A549 (cell line): Measurements from ENCODE around the gene DHRS12. TPM values are rescaled to one million over a fixed set of nuclear protein-coding genes. Genes with fewer than 3 reads are reported as not detected.

ENCODE experiments used
- ATAC-seq, 2 experiments: fragments of 200-7000 bp in 1 of 2; fragments of >200 bp in 1 of 2; cut with Nextera tagmentation in 1 of 2; cut with Tn5 transposase in 1 of 2; 3 replicates each; pipeline versions ENCODE4 v1.8.0 to v1.9.1; 2018 to 2020; ENCODE audit warnings: mild to moderate bottlenecking in 1 of 2, moderate library complexity in 1 of 2
- CTCF ChIA-PET: fragments of 300-600 bp; sonication (Branson Sonifier 250); formaldehyde crosslinking; extraction: SDS; loops from one replicate; lab custom pipeline; 2021; ENCODE audit warnings: antibody characterized with exemption, inconsistent platforms; lab: Yijun Ruan, JAX
- POLR2A ChIA-PET: fragments of 350-600 bp; formaldehyde crosslinking; extraction: SDS; loops from one replicate; lab custom pipeline; 2021; ENCODE audit warnings: antibody characterized with exemption, inconsistent platforms; lab: Yijun Ruan, JAX
- DNase-seq, 2 experiments: peaks; one replicate each; pipeline versions ENCODE4 v3.0.0 to v3.0.0-alpha.2; 2011 to 2016; ENCODE audit warnings: low read depth in 1 of 2, low spot score in 1 of 2
- FAIRE-seq: peaks from 2 replicates; lab custom pipeline; 2011; peaks lifted over from hg19 to GRCh38; lab: Jason Lieb, UNC
- H3K27ac ChIP-seq, 2 experiments: fragments of >200 bp; sonication (Bioruptor Twin); formaldehyde crosslinking; 3 replicates each; pipeline ENCODE4 v1.5.1; 2016 to 2017
- H3K4me1 ChIP-seq: fragments of >200 bp; sonication (Bioruptor Twin); formaldehyde crosslinking; 3 replicates; pipeline ENCODE4 v1.6.1; 2016
- H3K4me2 ChIP-seq: fragments of >200 bp; sonication (Bioruptor Twin); formaldehyde crosslinking; 3 replicates; pipeline ENCODE4 v1.6.1; 2016
- H3K4me3 ChIP-seq: fragments of >200 bp; sonication (Bioruptor Twin); formaldehyde crosslinking; 3 replicates; pipeline ENCODE4 v1.5.1; 2016
- H3K9me3 ChIP-seq: fragments of >200 bp; sonication (Bioruptor Twin); formaldehyde crosslinking; 3 replicates; pipeline ENCODE4 v1.6.1; 2016
- CEBPB ChIP-seq, 2 experiments: fragments of >200 bp in 1 of 2; sonication (Bioruptor Twin) in 1 of 2; formaldehyde crosslinking in 1 of 2; IDR thresholded peaks; 2 replicates each; pipeline ENCODE4 v1.6.1; 2012 to 2016
- FOSB ChIP-seq: fragments of 250-450 bp; sonication (Bioruptor Pico); IDR thresholded peaks from 2 replicates; pipeline ENCODE4 v1.5.0; 2020; ENCODE audit warnings: mild to moderate bottlenecking, moderate library complexity
- HEYL ChIP-seq: fragments of 250-450 bp; sonication (Bioruptor Pico); IDR thresholded peaks from 2 replicates; pipeline ENCODE4 v1.8.0; 2021; ENCODE audit warnings: mild to moderate bottlenecking, moderate library complexity
- HOXA7 ChIP-seq: fragments of 250-450 bp; sonication (Bioruptor Pico); IDR thresholded peaks from 2 replicates; pipeline ENCODE4 v1.5.0; 2020; ENCODE audit warnings: mild to moderate bottlenecking, moderate library complexity
- MAFK ChIP-seq: fragments of 450-650 bp; IDR thresholded peaks from 2 replicates; pipeline ENCODE4 v1.6.1; 2014; ENCODE audit not compliant: partially characterized antibody
- RFX5 ChIP-seq: fragments of 450-650 bp; IDR thresholded peaks from 2 replicates; pipeline ENCODE4 v1.7.1; 2014; ENCODE audit warnings: antibody characterized with exemption, mild to moderate bottlenecking, moderate library complexity
- ZC3H11A ChIP-seq: fragments of 450-650 bp; IDR thresholded peaks from 2 replicates; pipeline ENCODE4 v1.6.1; 2014; ENCODE audit warnings: antibody characterized with exemption, mild to moderate bottlenecking
- ZNF302 ChIP-seq: fragments of 250-450 bp; sonication (Bioruptor Pico); IDR thresholded peaks from 2 replicates; pipeline ENCODE4 v1.9.0; 2021; ENCODE audit warnings: inconsistent platforms, mild to moderate bottlenecking, moderate library complexity
- ZSCAN20 ChIP-seq: fragments of 250-450 bp; sonication (Bioruptor Pico); IDR thresholded peaks from 2 replicates; pipeline ENCODE4 v1.8.0; 2022; ENCODE audit warnings: mild to moderate bottlenecking, moderate library complexity
- WGBS: methylation state at CpG from one replicate; pipeline ENCODE4 v1.1.6; 2017; ENCODE audit errors: missing lambda C conversion rate; 5-methylcytosine and 5-hydroxymethylcytosine counted together
- polyA plus RNA-seq, 4 experiments: library from polyadenylated mRNA; depleted of rRNA in 3 of 4; stranded (reverse); fragments of >200 nt; fragmentation: RNase III in 1 of 4; extraction: RNeasy Plus Mini Kit Qiagen cat#74134 plus additional on column Dnase treatment in 1 of 4; gene quantifications; 2 replicates in 3 of 4; 3 replicates in 1 of 4; pipeline ENCODE4 v1.2.3, GENCODE V29; 2011 to 2017
- TF ChIP-seq, protein P1 (sequence below): fragments of >200 bp; sonication (Bioruptor Twin); formaldehyde crosslinking; IDR thresholded peaks from 2 replicates; pipeline ENCODE4 v1.6.1; 2016
- TF ChIP-seq, protein P2 (sequence below): fragments of >200 bp; sonication (Bioruptor Twin); formaldehyde crosslinking; IDR thresholded peaks from 3 replicates; pipeline ENCODE4 v1.6.1; 2016

The DHRS12 gene
- polyA plus RNA-seq, 2 of the 4 experiments (the other 2 are of a cell fraction): 4.2 to 7.5 TPM

DNA sequence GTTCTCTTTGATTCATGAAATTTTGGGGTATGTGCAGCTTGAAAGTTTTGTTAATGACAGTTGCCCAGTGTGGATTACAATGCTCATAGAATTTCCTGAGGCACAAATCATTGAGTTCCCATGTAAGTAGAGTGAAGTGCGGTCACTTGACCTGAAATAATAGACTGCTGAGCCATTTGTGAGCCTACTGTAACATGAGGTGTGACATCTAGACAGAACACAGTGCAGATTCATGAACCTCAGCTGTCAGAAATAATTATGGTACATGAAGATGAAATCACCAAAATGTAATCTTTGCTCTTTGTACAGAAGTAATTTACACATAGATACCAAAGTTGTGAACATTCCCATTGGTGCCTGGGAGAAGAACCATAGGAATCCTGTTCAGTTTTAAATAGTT lies 84.6 kb downstream of the DHRS12 start:
- WGBS: 100% methylated on average over 1 of the region's 1 CpG
- ChIA-PET CTCF (interaction anchor here (0.9 to 1.7 kb wide), 2 partner anchors 12 to 285 kb away, joined by 3 to 5 read pairs; no protein-coding TSS in a partner anchor), POLR2A (no interaction called here)
- no peak for TF ChIP-seq FOSB (CRISPR knock-in tag)
- TF ChIP-seq CEBPB (IDR thresholded peaks at IDR 0.05): no peak
- TF ChIP-seq RFX5: no peak
- no peak for TF ChIP-seq ZNF302 (CRISPR knock-in tag)
- TF ChIP-seq ZSCAN20 (CRISPR knock-in tag): no peak
- no peak for TF ChIP-seq MAFK
- TF ChIP-seq ZC3H11A: no peak
- TF ChIP-seq, protein P1, sequence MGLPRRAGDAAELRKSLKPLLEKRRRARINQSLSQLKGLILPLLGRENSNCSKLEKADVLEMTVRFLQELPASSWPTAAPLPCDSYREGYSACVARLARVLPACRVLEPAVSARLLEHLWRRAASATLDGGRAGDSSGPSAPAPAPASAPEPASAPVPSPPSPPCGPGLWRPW: no peak
- no peak for TF ChIP-seq HOXA7
- TF ChIP-seq, protein P2, sequence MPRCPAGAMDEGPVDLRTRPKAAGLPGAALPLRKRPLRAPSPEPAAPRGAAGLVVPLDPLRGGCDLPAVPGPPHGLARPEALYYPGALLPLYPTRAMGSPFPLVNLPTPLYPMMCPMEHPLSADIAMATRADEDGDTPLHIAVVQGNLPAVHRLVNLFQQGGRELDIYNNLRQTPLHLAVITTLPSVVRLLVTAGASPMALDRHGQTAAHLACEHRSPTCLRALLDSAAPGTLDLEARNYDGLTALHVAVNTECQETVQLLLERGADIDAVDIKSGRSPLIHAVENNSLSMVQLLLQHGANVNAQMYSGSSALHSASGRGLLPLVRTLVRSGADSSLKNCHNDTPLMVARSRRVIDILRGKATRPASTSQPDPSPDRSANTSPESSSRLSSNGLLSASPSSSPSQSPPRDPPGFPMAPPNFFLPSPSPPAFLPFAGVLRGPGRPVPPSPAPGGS: no peak
- no peak for TF ChIP-seq HEYL (CRISPR knock-in tag)
- no peak for FAIRE-seq
- no peak for ATAC-seq
- Histone ChIP-seq H3K27ac (no peak overlapping the region), H3K4me2 (no peak overlapping the region), H3K4me1 (peaks cover 11% of the 10 kb centered on the region), H3K9me3 (no peaks in the 10 kb centered on the region), H3K4me3 (no peak overlapping the region)
- no peak for DNase-seq

Other genes with a start within 250 kb of the DHRS12 start
- 8.5 TPM in 2 replicates for gene WDFY2, start 219.7 kb downstream of the DHRS12 start, polyA plus RNA-seq (2011; rRNA removed)
- gene WDFY2, start 219.7 kb downstream of the DHRS12 start, polyA plus RNA-seq (2017; fragmentation: RNase III; extraction: RNeasy Plus Mini Kit Qiagen cat#74134 plus additional on column Dnase treatment): 5.2 to 6.6 TPM (median 6.3 TPM) in 3 replicates
- not detected in 2 replicates for gene TMEM272, start 41.0 kb upstream of the DHRS12 start, polyA plus RNA-seq (2011; rRNA removed)
- gene TMEM272, start 41.0 kb upstream of the DHRS12 start, polyA plus RNA-seq (2017; fragmentation: RNase III; extraction: RNeasy Plus Mini Kit Qiagen cat#74134 plus additional on column Dnase treatment): not detected in 3 replicates
- gene CCDC70, start 57.8 kb upstream of the DHRS12 start, polyA plus RNA-seq (2011; rRNA removed): not detected in 2 replicates
- gene CCDC70, start 57.8 kb upstream of the DHRS12 start, polyA plus RNA-seq (2017; fragmentation: RNase III; extraction: RNeasy Plus Mini Kit Qiagen cat#74134 plus additional on column Dnase treatment): not detected in 3 replicates
- 3.9 and 5.6 TPM in 2 replicates for gene ATP7B, start 207.3 kb upstream of the DHRS12 start, polyA plus RNA-seq (2011; rRNA removed)
- gene ATP7B, start 207.3 kb upstream of the DHRS12 start, polyA plus RNA-seq (2017; fragmentation: RNase III; extraction: RNeasy Plus Mini Kit Qiagen cat#74134 plus additional on column Dnase treatment): 2.6 to 2.9 TPM (median 2.8 TPM) in 3 replicates
- gene ALG11, start 208.2 kb upstream of the DHRS12 start, polyA plus RNA-seq (2011; rRNA removed): 13.0 and 17.2 TPM in 2 replicates
- 16.0 to 17.4 TPM (median 16.3 TPM) in 3 replicates for gene ALG11, start 208.2 kb upstream of the DHRS12 start, polyA plus RNA-seq (2017; fragmentation: RNase III; extraction: RNeasy Plus Mini Kit Qiagen cat#74134 plus additional on column Dnase treatment)
- gene UTP14C, start 220.5 kb upstream of the DHRS12 start, polyA plus RNA-seq (2011; rRNA removed): 11.6 and 15.1 TPM in 2 replicates
- 8.1 to 8.7 TPM (median 8.6 TPM) in 3 replicates for gene UTP14C, start 220.5 kb upstream of the DHRS12 start, polyA plus RNA-seq (2017; fragmentation: RNase III; extraction: RNeasy Plus Mini Kit Qiagen cat#74134 plus additional on column Dnase treatment)